Vagina (tissue), 2 donors: ENCODE results near the gene VOPP1. TPM values are rescaled to one million over a fixed set of nuclear protein-coding genes. Genes with fewer than 3 reads are reported as not detected.

Experiments
- DNase-seq, 2 donors: peaks; one replicate each; pipeline ENCODE4 v3.0.0-alpha.2; 2017; ENCODE audit errors: extremely low spot score in 2 of 2
- H3K27ac ChIP-seq: fragments of 200-600 bp; sonication (generic); one replicate; pipeline ENCODE4 v1.5.1; 2019
- H3K27me3 ChIP-seq: fragments of 200-600 bp; sonication (generic); one replicate; pipeline ENCODE4 v1.5.1; 2019
- H3K36me3 ChIP-seq, 2 donors: fragments of 200-600 bp; sonication (generic); one replicate each; pipeline ENCODE4 v1.5.1; 2017 to 2019
- H3K4me1 ChIP-seq: fragments of 200-600 bp; sonication (generic); one replicate; pipeline ENCODE4 v1.5.1; 2019
- H3K4me3 ChIP-seq, 2 donors: fragments of 200-600 bp; sonication (generic); 1 replicate in 1 of 2; 2 replicates in 1 of 2; pipeline ENCODE4 v1.5.1; 2016 to 2019
- H3K9me3 ChIP-seq: fragments of 200-600 bp; sonication (generic); one replicate; pipeline ENCODE4 v1.5.1; 2019
- CTCF ChIP-seq, 3 experiments: fragments of 450-650 bp in 2 of 3; fragments of 200-600 bp in 1 of 3; sonication (generic) in 1 of 3; IDR thresholded peaks; one replicate each; pipeline ENCODE4 v1.5.1; 2017 to 2019; ENCODE audit warnings: antibody characterized with exemption in 3 of 3, mild to moderate bottlenecking in 2 of 3, moderate library complexity in 2 of 3
- POLR2A ChIP-seq, 2 donors: fragments of 450-650 bp; IDR thresholded peaks; one replicate each; pipeline ENCODE4 v1.6.1; 2017; ENCODE audit warnings: antibody characterized with exemption in 2 of 2, mild to moderate bottlenecking in 2 of 2, moderate library complexity in 2 of 2
- POLR2AphosphoS5 ChIP-seq, 2 donors: sonication (generic); formaldehyde crosslinking; IDR thresholded peaks; one replicate each; pipeline ENCODE4 v1.9.0; 2017; ENCODE audit warnings: antibody characterized with exemption in 2 of 2, mild to moderate bottlenecking in 2 of 2, low read depth in 1 of 2; ENCODE audit not compliant: insufficient read depth in 1 of 2
- intact Hi-C: fragments of 100-400 bp; cut with DNase I; formaldehyde crosslinking; loops from one replicate; pipeline ENCODE4 v1.15.1; 2023
- total RNA-seq: library from RNA; depleted of rRNA; stranded (reverse); fragments of >200 nt; gene quantifications from one replicate; pipeline ENCODE4 v1.2.3, GENCODE V29; 2016

VOPP1 gene
- total RNA-seq, 1 donor from 2014 or later = 26.3 TPM

GRCh38 chr7:55438757-55439525 lies 133.4 kb downstream of the VOPP1 start:
- DNase-seq = no peak
- Histone ChIP-seq H3K27me3 (no peaks in the 10 kb centered on the region), H3K9me3 (no peaks in the 10 kb centered on the region), H3K4me3 (no peak overlapping the region), H3K36me3 (no peaks in the 10 kb centered on the region), H3K4me1 (no peaks in the 10 kb centered on the region), H3K27ac (no peak overlapping the region)
- intact Hi-C loops = no loop called here
- no peak for TF ChIP-seq POLR2A (IDR thresholded peaks at IDR 0.05)
- TF ChIP-seq POLR2AphosphoS5 (IDR thresholded peaks at IDR 0.05; ENCODE audit: insufficient read depth in 1 of 2, low read depth in 1 of 2) = no peak
- TF ChIP-seq CTCF (IDR thresholded peaks at IDR 0.05) = no peak

- no peak for DNase-seq
- no peaks in the 10 kb centered on the region for H3K27me3 ChIP-seq
- H3K9me3 ChIP-seq = no peaks in the 10 kb centered on the region
- no peaks in the 10 kb centered on the region for H3K4me1 ChIP-seq
- no peak overlapping the region for H3K4me3 ChIP-seq
- no peak overlapping the region for H3K27ac ChIP-seq
- no peaks in the 10 kb centered on the region for H3K36me3 ChIP-seq
- intact Hi-C loops = no loop called here
- TF ChIP-seq POLR2A (IDR thresholded peaks at IDR 0.05) (no peak), CTCF (IDR thresholded peaks at IDR 0.05) (no peak), POLR2AphosphoS5 (IDR thresholded peaks at IDR 0.05; ENCODE audit: insufficient read depth in 1 of 2, low read depth in 1 of 2) (no peak)
Measured at GRCh38 chr7:55438085-55438756, 134.1 kb downstream of the VOPP1 start.

- no peak for DNase-seq
- Histone ChIP-seq H3K27me3 (no peaks in the 10 kb centered on the region), H3K9me3 (no peaks in the 10 kb centered on the region), H3K27ac (no peak overlapping the region), H3K4me3 (no peak overlapping the region), H3K36me3 (no peaks in the 10 kb centered on the region), H3K4me1 (no peaks in the 10 kb centered on the region)
- TF ChIP-seq CTCF (IDR thresholded peaks at IDR 0.05) (no peak), POLR2AphosphoS5 (IDR thresholded peaks at IDR 0.05; ENCODE audit: insufficient read depth in 1 of 2, low read depth in 1 of 2) (no peak), POLR2A (IDR thresholded peaks at IDR 0.05) (no peak)
- intact Hi-C loops = no loop called here
Measured at GRCh38 chr7:55437375-55437774, 134.9 kb downstream of the VOPP1 start.

GRCh38 chr7:55436457-55436856 lies 135.8 kb downstream of the VOPP1 start:
- intact Hi-C loops = no loop called here
- no peak overlapping the region for H3K4me3 ChIP-seq
- no peaks in the 10 kb centered on the region for H3K9me3 ChIP-seq
- DNase-seq = no peak
- H3K4me1 ChIP-seq = no peaks in the 10 kb centered on the region
- no peak overlapping the region for H3K27ac ChIP-seq
- TF ChIP-seq POLR2A (IDR thresholded peaks at IDR 0.05) = no peak
- no peak for TF ChIP-seq POLR2AphosphoS5 (IDR thresholded peaks at IDR 0.05; ENCODE audit: insufficient read depth in 1 of 2, low read depth in 1 of 2)
- H3K36me3 ChIP-seq = no peaks in the 10 kb centered on the region
- no peaks in the 10 kb centered on the region for H3K27me3 ChIP-seq

GRCh38 chr7:55435466-55435865 lies 136.8 kb downstream of the VOPP1 start:
- H3K27me3 ChIP-seq = no peaks in the 10 kb centered on the region
- intact Hi-C loops = no loop called here
- no peak overlapping the region for H3K4me3 ChIP-seq
- no peak overlapping the region for H3K27ac ChIP-seq
- H3K36me3 ChIP-seq = no peaks in the 10 kb centered on the region
- no peak for DNase-seq
- no peaks in the 10 kb centered on the region for H3K9me3 ChIP-seq
- no peak for TF ChIP-seq POLR2A (IDR thresholded peaks at IDR 0.05)
- TF ChIP-seq CTCF (IDR thresholded peaks at IDR 0.05) = no peak
- TF ChIP-seq POLR2AphosphoS5 (IDR thresholded peaks at IDR 0.05; ENCODE audit: insufficient read depth in 1 of 2, low read depth in 1 of 2) = no peak
- H3K4me1 ChIP-seq = peaks cover 3% of the 10 kb centered on the region
